HG03103 (cell line): ENCODE results near the gene DCTN3.
A peak's percentile ranks its signal among the peaks of the same experiment; 100 is the strongest.

Experiments used
- ATAC-seq: cut with Tn5 transposase; IDR thresholded peaks from one replicate; pipeline ENCODE4 v1.9.1; 2021; ENCODE audit warnings: low read depth; ENCODE audit not compliant: unreplicated experiment

Gene DCTN3

DNA sequence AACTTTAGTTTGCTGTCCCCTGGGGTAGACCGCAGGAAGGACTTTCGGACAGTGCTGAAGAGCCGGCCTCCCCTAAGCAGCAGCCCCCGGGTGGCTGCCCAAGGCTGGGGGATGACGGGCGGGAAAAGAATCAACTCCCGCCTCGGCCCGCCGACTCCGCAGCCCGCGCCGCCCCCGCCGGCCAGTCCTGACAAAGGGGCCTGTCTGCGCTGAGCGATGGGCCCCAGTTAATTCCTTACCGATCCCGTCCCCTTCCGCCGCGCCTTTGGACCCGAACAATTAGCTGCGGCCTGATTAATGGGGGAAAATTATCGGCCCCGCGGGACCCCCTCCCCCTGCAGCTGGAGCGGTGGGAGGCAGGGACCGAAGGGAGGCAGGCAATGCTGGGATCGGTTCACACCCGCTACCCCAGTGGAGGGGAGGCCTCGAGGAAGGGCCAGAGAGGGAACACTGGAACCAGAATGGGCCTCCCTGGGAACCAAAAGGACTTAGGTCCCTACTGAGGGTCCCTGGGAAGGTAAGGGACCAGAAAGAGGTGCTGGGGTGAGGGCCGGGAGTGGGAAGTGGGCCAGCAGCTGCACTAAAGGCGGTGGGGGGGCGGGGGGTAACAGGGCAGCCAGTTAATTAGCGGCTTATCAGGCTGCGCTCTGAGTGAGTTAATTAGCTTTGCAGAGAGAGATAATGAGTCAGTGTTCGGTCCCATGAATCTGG is 4.3 kb upstream of the DCTN3 start:
- ATAC-seq, result no peak

DNA sequence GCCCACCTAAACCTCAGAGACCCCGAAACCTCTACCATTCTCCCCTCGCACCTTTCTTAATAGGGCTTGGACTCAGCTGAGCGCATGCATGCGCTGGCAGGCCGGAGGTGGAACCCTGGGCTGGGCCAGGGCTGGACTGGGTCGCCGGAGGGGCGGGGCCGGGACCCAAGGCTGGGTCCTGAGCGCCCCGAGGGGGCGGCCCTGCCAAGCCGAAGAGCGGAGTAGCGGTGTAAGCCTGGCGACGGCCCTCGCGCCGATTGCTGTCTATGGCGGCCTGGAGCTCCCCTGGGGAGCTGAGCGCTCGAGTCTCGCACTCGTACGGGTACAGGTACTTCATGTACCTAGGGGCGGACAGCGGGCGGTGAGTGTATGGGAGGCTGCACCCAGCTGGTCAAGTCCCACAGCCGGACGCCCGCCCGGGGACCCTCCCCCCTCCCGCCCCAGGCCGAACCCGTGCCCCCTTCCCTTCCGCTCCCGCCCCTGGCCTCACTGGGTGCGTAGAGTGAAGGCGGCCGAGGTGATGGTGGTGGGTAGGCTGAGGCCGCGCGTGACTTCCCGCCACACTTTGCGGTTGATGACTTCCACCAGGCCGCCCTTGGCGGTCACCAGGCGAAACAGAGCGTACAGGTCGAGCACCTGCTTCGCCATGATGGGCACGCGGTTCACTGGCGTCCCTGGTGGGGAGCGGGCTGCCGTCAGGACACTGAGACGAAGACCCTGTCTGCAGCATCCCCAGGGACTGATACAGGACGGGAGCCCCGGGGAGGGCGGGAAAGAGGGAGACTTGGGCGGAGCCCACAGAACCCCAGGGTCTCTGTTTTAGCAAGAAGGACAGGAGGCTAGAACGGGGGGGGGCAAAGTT is 3.3 kb upstream of the DCTN3 start:
- ATAC-seq, result no peak

DNA sequence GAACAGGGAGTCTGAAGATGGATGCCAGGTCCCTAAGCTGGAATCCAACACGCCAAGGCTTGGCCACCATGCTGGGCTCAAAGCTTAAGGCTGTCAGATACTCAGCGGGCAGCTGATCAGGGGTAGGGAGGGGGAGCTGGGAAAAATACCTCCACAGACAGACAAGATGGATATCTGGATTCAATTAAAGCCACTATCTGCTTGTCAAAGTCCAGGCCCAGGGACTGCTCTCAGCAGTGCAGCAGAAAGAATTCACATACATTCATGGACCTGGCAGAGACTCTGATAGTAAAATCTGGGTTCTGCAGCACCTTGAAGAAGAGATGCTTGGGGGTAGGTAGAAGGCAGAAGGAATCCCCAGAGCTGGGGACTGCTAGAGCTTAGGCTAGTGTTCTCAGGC is 5.2 kb downstream of the DCTN3 start:
- ATAC-seq, result no peak

DNA sequence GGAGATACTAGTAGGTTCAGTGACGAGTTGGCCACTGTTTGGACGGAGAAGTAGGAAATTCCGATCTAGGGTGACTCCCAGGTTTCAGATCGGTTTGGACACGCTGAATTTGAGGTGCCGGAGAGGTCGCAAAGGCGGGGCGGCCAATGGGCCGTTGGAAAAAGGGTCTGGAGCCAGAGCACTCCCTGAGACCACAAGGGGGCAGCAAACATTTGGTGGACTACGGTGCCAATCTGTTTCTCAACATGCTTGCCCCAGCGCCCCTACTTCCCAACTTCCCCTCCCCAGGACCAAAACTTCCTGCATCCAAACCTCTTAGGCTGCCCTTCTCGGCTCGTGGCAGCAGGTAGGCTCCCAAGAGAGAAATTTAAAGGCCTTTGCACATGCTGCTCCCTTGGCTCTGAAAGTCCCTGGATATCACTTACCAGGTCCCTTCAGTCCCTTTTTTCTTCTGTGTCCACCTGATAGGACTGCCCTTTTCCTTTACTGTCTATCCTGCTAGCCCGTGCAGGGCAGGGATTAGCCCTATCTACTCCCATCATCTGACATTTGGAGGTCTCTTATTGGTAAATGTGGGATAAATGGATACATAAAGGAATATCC is 7.4 kb downstream of the DCTN3 start:
- no peak for ATAC-seq

DNA sequence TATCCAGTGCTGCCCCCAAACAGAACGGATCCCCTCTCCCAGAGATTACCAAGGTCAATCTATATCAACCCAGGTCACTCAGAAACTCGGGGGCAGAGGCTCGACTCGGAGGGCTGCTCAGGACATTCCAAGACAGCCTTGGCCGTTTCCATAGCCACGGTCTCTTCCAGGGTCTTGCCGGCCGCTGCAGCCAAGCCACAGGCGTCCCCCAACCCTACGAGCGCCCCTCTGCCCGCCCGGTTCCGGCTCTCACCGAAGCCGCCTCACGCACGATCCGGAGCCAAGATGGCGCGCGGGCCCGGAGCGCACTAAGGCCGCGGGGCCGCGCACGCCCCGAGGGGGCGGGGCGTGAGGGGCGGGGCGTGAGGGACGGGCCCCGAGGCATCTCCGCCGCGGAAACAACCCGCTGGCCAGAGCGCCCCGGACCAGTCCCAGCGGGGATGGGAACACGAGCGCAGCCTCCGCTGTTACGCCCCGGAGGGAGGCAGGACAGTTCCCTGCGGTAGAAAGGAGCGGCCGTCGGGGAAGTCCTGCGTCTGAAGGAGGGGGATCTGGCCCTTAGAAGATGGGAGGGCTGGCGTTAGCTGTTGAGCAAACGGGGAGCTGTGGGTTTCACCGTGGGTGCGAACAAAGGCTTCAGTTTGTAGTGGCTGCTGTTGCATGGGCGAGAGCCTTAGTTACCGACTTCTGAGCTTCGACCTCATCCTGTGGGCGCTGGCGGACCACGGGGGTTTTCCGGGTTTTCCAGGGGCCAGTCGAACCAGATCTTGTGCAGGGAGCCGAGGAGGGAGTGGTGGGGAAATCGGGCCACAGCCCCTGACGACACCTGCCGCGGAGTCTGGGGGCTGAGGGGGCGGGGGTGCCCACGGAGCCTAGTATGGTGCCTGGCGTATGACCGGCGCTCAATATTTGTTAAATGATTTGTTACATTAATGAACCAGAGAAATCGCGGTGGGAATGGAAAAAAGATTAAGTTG is 8.2 kb downstream of the DCTN3 start, which contains the start of gene RPP25L:
Gene RPP25L (minus strand): TSS at position 287 of the 977 bp plus-strand sequence. CDS start 801 bp downstream, outside the sequence.
- ATAC-seq, result peak; percentile 90

DNA sequence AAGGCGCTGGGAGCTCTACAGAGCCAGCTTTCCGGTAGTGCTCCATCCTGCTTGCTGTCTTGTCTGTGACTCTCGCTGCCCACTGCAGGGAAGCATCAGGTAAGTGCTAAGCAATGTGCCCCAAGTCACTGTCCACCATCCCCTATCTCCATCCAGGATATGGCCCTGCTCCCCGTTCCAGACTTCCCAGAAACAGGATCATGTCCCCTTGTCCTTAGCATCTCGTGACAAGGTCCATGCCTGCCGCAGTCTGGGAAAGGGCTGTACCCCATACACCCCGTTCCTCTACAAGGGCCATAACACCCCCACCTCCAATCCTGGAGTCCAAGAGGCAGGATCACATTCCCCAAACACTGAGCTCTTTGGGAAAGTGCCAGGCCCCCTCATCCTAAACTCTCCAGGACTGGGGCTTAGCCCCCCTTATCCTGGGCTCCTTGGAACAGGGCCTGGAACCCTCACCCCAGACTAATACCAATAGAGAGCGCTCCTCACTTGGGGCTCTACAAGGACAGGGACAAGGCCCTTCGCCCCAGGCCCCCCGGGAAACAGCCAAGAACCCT is 9.0 kb downstream of the DCTN3 start:
- no peak for ATAC-seq

DNA sequence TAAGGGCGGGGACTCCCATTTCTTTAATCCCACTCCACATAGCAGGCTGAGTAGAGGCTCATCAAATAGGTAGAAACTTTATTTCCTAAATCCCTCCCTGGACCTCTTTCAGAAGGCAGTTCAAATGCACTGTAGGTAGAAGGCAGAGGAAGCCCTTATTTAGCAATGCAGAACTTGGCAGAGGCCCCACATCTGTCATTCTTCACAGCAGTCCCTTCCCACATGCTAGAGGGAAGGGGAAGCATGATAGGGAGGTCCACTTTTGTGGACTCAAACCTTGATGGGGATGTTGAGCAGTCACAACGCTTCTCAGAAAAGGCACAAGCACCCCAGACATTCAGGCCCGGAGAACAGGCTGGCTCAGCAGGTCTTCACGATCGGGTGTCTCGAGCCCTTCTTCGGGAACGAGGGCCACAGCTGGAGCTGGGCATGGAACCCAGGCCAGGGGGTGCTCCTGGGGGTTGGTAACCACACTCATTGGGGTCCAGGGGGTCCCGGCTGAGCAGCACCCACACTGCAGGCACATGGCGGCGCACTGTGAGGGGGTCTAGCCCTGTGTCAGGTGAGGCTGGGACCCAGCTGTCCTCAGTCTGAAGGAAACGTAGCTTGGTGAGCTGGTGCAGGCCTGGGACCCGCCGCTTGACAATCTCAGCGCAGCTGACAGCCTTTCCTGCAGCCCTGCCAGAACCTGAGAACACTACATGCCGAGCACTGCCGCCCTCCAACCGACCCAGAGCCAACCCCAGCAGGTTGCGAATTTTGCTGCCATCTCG is 9.7 kb downstream of the DCTN3 start:
- no peak for ATAC-seq

DNA sequence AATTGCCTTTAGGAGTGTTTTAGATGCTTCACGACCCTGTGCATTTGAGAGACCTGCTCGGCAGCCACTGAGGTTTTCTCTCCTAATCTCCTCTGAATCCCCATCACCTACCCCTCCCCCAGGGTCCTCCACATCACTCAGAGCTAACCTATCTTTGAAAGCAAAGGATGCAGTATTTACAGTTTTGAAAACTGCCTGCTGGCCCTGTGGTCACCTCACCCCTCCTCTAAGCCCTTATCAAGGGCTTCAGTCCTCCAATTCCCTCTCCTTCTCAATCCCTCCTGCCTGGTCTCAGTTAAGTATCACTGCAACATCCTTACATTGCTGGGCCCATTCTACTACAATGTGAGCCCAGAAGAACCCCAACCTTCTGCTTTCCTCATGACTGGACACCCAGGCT is 13.0 kb downstream of the DCTN3 start:
- ATAC-seq, result no peak

DNA sequence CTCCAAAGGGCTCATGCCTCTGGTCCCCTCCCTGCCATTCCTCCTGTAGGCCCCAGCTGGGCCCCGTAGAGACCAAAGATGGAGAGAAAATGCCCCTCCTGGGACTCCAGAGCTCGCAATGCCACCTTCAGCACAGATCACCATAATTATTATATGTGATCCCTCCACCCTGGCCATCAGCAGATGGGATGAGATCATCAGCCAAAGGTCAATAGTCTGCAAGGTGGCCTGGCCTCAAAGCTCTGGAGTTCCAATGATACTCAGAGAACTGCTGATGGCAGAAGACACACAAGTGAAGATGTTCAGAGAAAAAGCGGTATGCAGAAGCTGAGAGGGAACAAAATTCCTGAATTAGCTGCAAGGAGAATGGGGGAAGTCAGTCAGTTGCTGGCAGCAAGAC is 13.4 kb downstream of the DCTN3 start:
- ATAC-seq, result no peak

DNA sequence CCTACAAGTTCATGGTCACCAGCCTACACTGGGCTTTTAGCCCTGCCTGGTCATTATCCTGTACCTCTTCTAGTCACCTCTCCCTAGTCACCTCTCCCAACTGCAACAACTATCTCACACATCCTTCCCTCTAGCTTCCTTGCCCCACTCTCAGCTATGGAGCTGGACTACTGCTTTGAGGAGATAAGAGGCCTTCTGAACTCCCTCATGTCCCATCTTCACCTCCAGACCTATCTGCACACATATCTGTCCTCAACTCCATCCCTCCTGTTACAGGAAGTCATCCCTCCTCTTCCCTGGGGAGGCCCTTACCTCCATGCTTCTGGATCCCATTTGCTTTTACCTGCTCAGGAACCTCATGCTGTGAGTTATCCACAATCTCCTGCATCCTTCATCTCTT is 14.1 kb downstream of the DCTN3 start:
- no peak for ATAC-seq

DNA sequence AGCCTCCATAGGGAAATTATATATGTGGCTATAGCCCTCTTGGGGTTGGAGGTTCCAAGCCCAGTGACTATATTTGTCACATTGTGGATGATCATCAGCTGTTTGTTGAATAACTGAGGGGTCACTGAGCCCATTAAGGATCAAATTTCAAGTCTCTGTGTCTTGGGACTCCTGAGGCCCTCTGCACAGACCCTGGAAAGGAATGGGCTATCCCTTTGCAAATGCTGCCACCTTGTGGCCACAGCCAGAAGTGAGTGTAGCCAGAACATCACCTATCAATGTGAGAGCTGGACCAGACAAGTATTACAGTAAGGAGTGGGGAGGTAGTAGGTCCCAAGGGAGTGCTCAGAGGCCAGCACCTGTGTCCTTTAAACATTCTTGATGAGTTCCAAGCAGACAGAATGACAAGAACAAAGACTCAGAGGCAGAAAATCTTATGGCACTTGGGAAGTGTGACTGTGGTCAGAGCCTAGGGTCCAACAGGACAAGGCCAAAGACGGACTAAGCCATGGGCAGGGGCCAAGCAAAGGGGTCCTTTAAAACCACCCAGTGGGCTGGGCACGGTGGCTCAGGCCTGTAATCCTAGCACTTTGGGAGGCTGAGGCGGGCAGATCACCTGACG is 16.6 kb downstream of the DCTN3 start:
- no peak for ATAC-seq

DNA sequence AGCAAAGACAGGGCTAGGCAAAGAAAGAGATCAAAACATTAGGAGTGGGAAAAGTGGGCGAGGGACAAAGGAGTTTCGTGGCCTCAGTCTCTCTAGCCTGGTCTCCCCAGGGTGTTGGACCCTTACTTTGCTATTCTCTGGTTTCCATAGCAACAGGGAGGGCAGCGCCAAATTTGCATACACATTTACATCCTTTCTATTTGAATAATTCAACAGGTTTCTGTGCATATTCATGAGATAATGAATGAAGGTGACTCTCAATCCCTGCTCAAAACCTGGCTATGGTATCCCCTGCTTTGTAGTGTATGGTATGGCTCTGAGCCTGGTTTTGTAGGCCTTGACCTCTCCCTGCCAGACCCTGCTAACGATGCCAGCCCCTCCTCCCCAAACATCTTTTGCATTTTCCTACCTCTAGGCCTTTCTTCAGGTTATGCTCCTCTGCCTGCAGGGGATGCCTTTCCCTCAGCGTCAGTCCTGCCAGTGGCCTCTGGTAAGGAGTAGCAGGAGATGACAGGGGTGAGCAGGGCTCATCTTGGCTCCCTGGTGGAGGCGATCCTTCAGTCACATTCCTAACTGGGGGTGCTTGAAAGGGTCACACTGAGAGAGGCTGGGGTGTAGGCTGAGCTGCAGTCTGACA is 18.2 kb downstream of the DCTN3 start:
- ATAC-seq, result no peak

DNA sequence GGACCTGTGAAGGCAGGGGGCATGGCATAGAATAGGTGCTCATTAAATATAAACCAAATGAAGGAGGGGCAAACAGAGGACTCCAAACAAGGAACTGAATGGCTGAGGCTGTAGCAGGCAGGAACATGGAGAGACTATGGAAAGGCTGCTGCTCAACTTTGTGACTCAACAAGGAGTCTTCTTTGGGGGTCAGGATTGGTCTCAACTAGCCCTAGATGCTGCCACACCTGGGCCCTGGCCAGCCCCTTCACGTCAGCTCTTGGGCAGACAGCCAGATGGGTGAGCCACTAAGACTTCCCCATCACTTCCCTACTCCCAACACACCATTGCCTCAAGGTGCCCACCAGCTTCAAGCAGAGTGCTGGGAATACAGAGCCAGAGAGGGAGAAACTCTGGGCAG is 19.4 kb downstream of the DCTN3 start:
- no peak for ATAC-seq

DNA sequence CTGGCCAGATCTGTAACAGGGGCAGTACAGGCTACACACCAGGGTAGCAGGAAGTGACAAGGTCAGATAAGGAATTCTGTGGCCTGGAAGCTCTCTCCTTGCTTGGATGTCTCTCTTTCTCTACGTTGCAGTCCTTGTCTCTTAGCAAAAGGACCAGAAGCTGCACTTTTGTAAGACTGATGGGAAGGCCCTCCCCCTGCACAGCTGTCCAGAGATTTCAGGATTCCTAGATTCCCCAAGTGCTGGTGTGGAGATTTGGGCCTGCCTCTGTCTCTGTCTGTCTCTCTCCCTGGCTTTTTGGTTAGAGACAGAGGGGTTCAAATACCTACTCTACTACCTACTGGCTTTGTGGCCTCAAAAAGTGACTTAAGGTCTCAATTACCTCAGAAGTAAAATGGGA is 20.7 kb downstream of the DCTN3 start:
- no peak for ATAC-seq

DNA sequence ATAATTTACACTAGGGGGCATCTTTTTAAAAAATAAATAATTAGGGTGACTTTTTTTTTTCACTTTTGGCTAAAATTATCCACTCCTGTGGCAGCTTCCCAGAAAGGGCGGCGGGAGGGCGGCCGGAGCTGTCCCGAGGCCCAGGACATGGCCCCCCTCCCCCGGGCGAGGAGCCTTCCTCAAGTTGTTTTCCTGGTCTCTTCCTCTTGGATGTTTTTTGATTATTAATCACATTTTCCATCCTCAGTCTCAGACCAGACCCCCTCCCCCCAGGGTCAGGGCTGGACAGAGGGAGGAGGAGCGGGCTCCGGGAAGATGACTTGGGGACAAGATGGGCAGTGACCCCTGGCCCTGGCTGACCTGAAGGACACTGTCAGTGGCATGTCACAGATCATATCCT is 26.1 kb downstream of the DCTN3 start:
- ATAC-seq, result no peak

DNA sequence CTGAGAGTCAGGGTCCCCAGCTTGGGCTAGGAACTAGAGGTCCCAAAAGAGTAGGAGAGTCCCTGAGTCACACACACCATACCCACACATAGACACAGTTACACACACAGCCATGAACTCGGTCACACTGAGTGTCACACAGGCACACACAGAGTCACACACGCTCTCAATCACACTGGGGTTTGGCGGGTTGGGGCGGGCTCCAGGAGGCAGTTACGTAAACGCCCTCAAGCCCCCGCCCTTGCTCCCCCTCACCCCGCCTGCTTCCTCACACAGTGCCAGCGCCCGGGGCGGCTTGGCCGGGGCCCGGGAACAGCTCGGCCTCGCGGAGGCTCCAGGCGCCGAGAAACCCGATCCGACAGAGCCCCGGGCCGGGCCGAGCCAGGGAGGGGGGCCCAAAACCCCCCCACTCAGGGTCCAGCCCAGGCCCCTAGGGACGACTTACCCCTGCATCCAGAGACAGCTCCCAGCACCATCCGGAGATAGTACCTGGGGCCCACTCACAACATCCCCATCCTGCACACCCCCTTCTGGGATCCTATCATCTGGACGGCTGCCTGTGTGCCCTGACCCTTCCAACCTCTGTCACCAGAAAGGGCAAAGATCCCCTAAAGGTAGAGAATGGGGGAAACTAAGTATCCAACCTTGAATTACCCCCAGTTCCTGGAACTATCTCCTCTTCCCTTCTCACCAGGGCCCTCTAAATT is 27.2 kb downstream of the DCTN3 start:
- no peak for ATAC-seq

DNA sequence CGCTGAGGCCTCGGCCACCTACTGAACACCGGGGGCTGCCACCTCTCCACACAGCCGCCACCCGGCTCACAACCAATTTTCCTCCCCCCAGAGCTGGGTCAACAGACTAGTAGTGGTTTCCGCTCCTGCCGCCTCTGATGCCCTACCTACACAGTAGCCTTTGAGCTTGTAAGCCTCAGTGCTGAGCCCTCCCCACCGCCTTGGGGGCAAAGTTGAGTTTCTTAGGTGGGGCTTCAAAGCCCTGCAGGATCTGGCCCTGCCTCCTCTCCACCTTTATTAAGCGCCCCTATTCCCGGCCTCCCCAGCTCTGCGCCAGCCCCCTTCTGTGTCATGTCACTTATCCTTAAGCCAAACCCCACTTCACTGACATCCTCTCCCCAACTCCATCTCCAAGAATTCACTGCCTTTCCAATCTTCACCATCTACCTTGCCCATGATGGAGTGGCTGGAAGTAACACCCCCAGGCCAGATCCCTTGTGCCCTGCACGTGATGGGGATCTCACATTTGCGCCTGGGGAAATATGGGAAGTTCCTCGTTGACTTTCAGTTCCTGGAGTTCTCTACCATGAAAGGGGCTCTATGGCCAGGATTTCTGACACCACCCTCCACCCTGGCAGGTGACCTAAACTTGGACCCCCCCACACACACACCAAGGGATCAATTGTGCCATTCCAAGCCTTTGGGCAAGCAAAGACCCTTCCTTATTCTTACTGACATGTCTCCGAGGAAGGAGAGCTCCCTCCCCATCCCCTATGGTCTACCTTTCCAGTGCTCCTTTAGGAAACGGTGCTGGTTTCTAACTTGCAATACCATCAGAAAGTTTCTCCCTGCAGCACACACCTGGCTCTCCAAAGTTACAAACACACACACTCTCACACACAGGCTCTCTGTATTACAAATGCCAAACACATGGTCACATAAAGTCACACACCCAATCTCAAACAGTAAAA is 28.1 kb downstream of the DCTN3 start:
- no peak for ATAC-seq
